CD14-positive monocyte (primary cell): Measurements from ENCODE around the gene MRPL36. TPM values are rescaled to one million over a fixed set of nuclear protein-coding genes. Genes with fewer than 3 reads are reported as not detected.

ENCODE experiments used
- DNase-seq, 3 donors: peaks; one replicate each; pipeline ENCODE4 v3.0.0-alpha.2; 2011 to 2022
- H2AFZ ChIP-seq: 2 replicates; pipeline ENCODE4 v1.6.0; 2012; ENCODE audit warnings: mild to moderate bottlenecking, low read depth, low read length, inconsistent platforms; ENCODE audit not compliant: insufficient read depth, poor library complexity, severe bottlenecking
- H3K27ac ChIP-seq, 2 donors: 1 replicate in 1 of 2; 2 replicates in 1 of 2; pipeline ENCODE4 v1.5.1; 2012 to 2013; ENCODE audit warnings: low read length in 2 of 2, control low read depth in 1 of 2, inconsistent platforms in 1 of 2, low read depth in 1 of 2, mild to moderate bottlenecking in 1 of 2
- H3K27me3 ChIP-seq, 2 donors: one replicate each; pipeline versions ENCODE4 v1.6.0 to v1.6.1; 2011 to 2013; ENCODE audit warnings: low read length in 2 of 2; ENCODE audit not compliant: control insufficient read depth in 2 of 2, insufficient read depth in 2 of 2
- H3K36me3 ChIP-seq, 2 donors: replicated peaks in 1 of 2; 1 replicate in 1 of 2; 2 replicates in 1 of 2; pipeline versions ENCODE4 v1.5.1 to v1.6.1; 2012 to 2013; ENCODE audit warnings: low read length in 2 of 2, control low read depth in 1 of 2, inconsistent platforms in 1 of 2, mild to moderate bottlenecking in 1 of 2; ENCODE audit not compliant: insufficient read depth in 2 of 2, control insufficient read depth in 1 of 2
- H3K4me1 ChIP-seq, 2 donors: 1 replicate in 1 of 2; 2 replicates in 1 of 2; pipeline versions ENCODE4 v1.5.1 to v1.6.1; 2012 to 2013; ENCODE audit warnings: low read length in 2 of 2, control low read depth in 1 of 2, inconsistent platforms in 1 of 2, mild to moderate bottlenecking in 1 of 2, moderate library complexity in 1 of 2; ENCODE audit not compliant: insufficient read depth in 2 of 2, control insufficient read depth in 1 of 2
- H3K4me2 ChIP-seq: replicated peaks from 2 replicates; pipeline ENCODE3; 2012; ENCODE audit warnings: low read length, moderate library complexity, mild to moderate bottlenecking; ENCODE audit not compliant: poor library complexity, severe bottlenecking; ENCODE audit errors: extremely low read depth
- H3K4me3 ChIP-seq, 3 experiments: fragments of 200-600 bp in 1 of 3; sonication (generic) in 1 of 3; replicated peaks in 1 of 3; 1 replicate in 2 of 3; 2 replicates in 1 of 3; pipeline ENCODE4 v1.5.1; 2011 to 2013; ENCODE audit warnings: low read length in 3 of 3, mild to moderate bottlenecking in 3 of 3, control low read depth in 2 of 3, low read depth in 2 of 3, inconsistent platforms in 1 of 3, moderate library complexity in 1 of 3
- H3K79me2 ChIP-seq: 2 replicates; pipeline ENCODE4 v1.6.0; 2012; ENCODE audit warnings: mild to moderate bottlenecking, control low read depth, inconsistent platforms, low read length, moderate library complexity; ENCODE audit not compliant: insufficient read depth
- H3K9ac ChIP-seq: 2 replicates; pipeline ENCODE4 v1.6.0; 2017; ENCODE audit warnings: low read length, mild to moderate bottlenecking; ENCODE audit not compliant: insufficient read depth, poor library complexity, severe bottlenecking
- H3K9me3 ChIP-seq, 2 donors: replicated peaks in 1 of 2; 1 replicate in 1 of 2; 2 replicates in 1 of 2; pipeline versions ENCODE4 v1.5.1 to v1.6.1; 2012 to 2013; ENCODE audit warnings: low read length in 2 of 2, control low read depth in 1 of 2; ENCODE audit not compliant: control insufficient read depth in 1 of 2, insufficient read depth in 1 of 2
- H4K20me1 ChIP-seq: 2 replicates; pipeline ENCODE4 v1.6.0; 2012; ENCODE audit warnings: mild to moderate bottlenecking, low read length, control low read depth, moderate library complexity; ENCODE audit not compliant: insufficient read depth
- H3K27ac Mint-ChIP-seq, 7 donors: one replicate each; pipeline ENCODE4 v1.8.0; 2020; ENCODE audit warnings: mild to moderate bottlenecking in 7 of 7, mixed read lengths in 7 of 7, moderate library complexity in 6 of 7, inconsistent platforms in 2 of 7
- H3K27me3 Mint-ChIP-seq, 3 donors: one replicate each; pipeline ENCODE4 v1.8.0; 2021 to 2022; ENCODE audit warnings: low read depth in 3 of 3, mild to moderate bottlenecking in 3 of 3, mixed read lengths in 3 of 3, moderate library complexity in 3 of 3, inconsistent platforms in 1 of 3
- H3K36me3 Mint-ChIP-seq, 2 donors: one replicate each; pipeline ENCODE4 v1.8.0; 2020; ENCODE audit warnings: mixed read lengths in 2 of 2, inconsistent platforms in 1 of 2, mild to moderate bottlenecking in 1 of 2
- H3K4me1 Mint-ChIP-seq: one replicate; pipeline ENCODE4 v1.8.0; 2020; ENCODE audit warnings: mild to moderate bottlenecking, mixed read lengths
- H3K4me3 Mint-ChIP-seq, 2 donors: one replicate each; pipeline ENCODE4 v1.8.0; 2020; ENCODE audit warnings: mild to moderate bottlenecking in 2 of 2, mixed read lengths in 2 of 2, moderate library complexity in 1 of 2
- H3K9me3 Mint-ChIP-seq, 7 donors: one replicate each; pipeline ENCODE4 v1.8.0; 2020 to 2022; ENCODE audit warnings: mixed read lengths in 7 of 7, mild to moderate bottlenecking in 6 of 7, moderate library complexity in 6 of 7, inconsistent platforms in 2 of 7
- WGBS: methylation state at CpG from one replicate; pipeline ENCODE4 v1.1.5; 2013; ENCODE audit warnings: missing lambda C conversion rate; ENCODE audit not compliant: insufficient coverage; 5-methylcytosine and 5-hydroxymethylcytosine counted together
- intact Hi-C, 2 donors: fragments of 100-400 bp; cut with micrococcal nuclease; formaldehyde crosslinking; loops; one replicate each; pipeline versions ENCODE4 v1.15.0 to v1.15.1; 2023
- polyA plus RNA-seq, 3 donors: library from polyadenylated mRNA; depleted of rRNA in 1 of 3; unstranded in 2 of 3; stranded (reverse) in 1 of 3; fragments of 300-500 nt in 2 of 3; fragments of >200 nt in 1 of 3; fragmentation: Illumina TruSeq in 2 of 3; gene quantifications; 1 replicate in 2 of 3; 2 replicates in 1 of 3; pipeline ENCODE4 v1.2.3, GENCODE V29; 2012 to 2021
- TF ChIP-seq, protein P1 (sequence below): fragments of 200-600 bp; IDR thresholded peaks from one replicate; pipeline ENCODE4 v1.8.0; 2022; ENCODE audit warnings: antibody characterized with exemption, mild to moderate bottlenecking

MRPL36 gene
- polyA plus RNA-seq, 3 donors = 17.9 to 81.7 (median 65.9) TPM

DNA sequence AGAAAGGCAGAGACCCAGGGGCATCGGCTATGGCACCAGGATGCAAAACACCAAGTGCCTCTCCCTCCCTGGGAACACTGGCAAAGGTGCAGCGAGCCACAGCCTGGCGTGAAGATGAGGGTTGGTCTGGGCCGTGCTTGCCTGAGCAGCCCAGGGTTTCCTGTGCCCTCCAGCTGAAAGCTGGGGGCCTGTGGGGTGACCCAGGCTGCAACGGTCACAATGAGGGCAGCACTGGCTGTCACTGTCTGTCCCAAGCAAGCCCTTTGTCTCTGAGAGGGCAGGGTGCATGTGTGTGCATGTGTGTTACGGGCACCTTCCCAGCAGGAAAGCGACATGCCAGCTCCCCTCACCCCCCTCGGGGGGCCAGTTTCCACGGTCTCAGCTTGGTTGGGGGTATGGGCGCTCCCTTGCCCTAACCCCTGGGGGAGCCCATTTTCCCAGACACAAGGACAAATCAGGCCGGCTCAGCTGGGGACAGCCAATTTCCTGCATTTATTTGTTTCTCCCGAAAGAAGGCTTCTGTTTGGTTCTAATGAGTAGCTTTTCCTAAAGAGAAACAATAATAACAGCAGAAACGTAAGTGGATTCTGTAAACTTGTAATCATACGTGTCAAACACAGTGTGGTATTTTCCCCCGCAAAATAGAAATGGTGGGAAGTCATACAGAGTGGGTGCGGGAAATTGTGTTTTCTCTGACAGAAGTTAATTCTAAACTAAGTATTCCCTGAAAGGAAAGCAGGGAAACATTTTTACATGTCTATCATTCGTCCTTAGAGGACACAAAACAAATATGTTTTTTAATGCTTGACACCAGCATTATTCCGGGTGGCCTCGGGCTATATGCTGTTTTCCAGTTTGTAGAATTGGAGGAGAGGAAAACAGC, 21.3 kb downstream of the MRPL36 start:
- H3K4me3 Mint-ChIP-seq = no peak overlapping the region
- H3K9ac ChIP-seq = no peak overlapping the region
- H3K36me3 Mint-ChIP-seq = no peaks in the 10 kb centered on the region
- peaks cover 5 to 14% (median 8%) of the 10 kb centered on the region in 3 donors for H3K27me3 Mint-ChIP-seq
- no peak overlapping the region for H3K27ac ChIP-seq
- no peak for DNase-seq
- no peak overlapping the region for H2AFZ ChIP-seq
- no peaks in the 10 kb centered on the region for H4K20me1 ChIP-seq
- H3K27ac Mint-ChIP-seq = no peak overlapping the region
- intact Hi-C loops = no loop called here
- 84% methylated on average over 4 of the region's 19 CpGs for WGBS
- no peaks in the 10 kb centered on the region for H3K79me2 ChIP-seq
- no peak overlapping the region for H3K4me2 ChIP-seq
- no peaks in the 10 kb centered on the region for H3K4me1 Mint-ChIP-seq
- no peak overlapping the region for H3K4me3 ChIP-seq
- H3K27me3 ChIP-seq = peaks cover 0 to 3% of the 10 kb centered on the region in 2 donors
- no peaks in the 10 kb centered on the region for H3K36me3 ChIP-seq
- no peaks in the 10 kb centered on the region for H3K9me3 ChIP-seq
- TF ChIP-seq, protein P1, sequence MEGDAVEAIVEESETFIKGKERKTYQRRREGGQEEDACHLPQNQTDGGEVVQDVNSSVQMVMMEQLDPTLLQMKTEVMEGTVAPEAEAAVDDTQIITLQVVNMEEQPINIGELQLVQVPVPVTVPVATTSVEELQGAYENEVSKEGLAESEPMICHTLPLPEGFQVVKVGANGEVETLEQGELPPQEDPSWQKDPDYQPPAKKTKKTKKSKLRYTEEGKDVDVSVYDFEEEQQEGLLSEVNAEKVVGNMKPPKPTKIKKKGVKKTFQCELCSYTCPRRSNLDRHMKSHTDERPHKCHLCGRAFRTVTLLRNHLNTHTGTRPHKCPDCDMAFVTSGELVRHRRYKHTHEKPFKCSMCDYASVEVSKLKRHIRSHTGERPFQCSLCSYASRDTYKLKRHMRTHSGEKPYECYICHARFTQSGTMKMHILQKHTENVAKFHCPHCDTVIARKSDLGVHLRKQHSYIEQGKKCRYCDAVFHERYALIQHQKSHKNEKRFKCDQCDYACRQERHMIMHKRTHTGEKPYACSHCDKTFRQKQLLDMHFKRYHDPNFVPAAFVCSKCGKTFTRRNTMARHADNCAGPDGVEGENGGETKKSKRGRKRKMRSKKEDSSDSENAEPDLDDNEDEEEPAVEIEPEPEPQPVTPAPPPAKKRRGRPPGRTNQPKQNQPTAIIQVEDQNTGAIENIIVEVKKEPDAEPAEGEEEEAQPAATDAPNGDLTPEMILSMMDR = no peak
- no peaks in the 10 kb centered on the region for H3K4me1 ChIP-seq
- H3K9me3 Mint-ChIP-seq = peaks cover 0 to 3% (median 0%) of the 10 kb centered on the region in 7 donors

DNA sequence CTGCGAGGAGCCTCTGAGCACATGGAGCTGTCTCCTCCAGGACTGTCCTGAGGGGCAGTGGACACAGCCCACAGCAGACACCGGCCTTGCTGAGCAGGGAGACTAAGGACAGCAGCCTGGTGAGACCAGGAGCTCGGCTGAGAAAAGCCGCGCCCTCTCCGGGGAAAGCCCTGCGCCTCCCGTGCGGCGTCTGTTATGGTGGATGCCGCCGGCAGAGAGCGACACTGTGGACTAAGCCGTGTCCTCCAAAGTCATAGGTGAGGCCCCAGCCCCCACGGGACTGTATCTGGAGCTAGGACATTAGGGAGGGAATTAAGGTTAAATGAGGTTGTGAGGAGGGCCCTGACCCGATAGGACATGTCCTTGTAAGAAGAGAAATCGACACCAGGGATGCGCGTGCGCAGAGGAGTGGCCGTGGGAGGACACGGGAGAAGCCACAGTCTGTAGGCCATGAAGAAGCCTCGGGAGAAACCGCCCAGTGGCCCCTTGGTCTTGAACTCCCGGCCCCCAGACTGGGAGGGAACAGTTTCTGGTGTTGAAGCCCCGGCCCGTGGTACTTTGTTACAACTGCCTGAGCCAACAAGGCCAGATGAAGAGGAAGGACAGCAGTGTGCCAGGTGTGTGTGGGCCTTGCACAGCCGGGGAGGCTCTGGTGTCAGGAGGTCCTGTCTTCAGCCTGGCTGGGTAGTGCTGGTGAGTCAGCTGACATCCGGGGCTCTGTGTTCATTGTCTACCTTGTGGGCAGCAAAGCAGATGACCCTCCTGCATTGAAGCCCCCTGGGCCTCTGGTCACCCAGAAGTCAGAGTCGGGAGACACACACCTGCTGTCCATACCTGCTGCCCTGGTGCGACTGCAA, 22.1 kb downstream of the MRPL36 start:
- no peak overlapping the region for H3K27ac ChIP-seq
- H2AFZ ChIP-seq = no peak overlapping the region
- H3K4me3 ChIP-seq = no peak overlapping the region
- no peak overlapping the region for H3K27ac Mint-ChIP-seq
- no peak overlapping the region for H3K9ac ChIP-seq
- H3K9me3 Mint-ChIP-seq = peaks cover 0 to 3% (median 0%) of the 10 kb centered on the region in 7 donors
- H3K36me3 ChIP-seq = no peaks in the 10 kb centered on the region
- 90% methylated on average over 31 of the region's 31 CpGs for WGBS
- no peak for DNase-seq
- intact Hi-C loops = no loop called here
- no peaks in the 10 kb centered on the region for H4K20me1 ChIP-seq
- TF ChIP-seq, protein P1 = no peak
- peaks cover 11 to 14% (median 12%) of the 10 kb centered on the region in 3 donors for H3K27me3 Mint-ChIP-seq
- no peak overlapping the region for H3K4me2 ChIP-seq
- H3K4me1 ChIP-seq = no peaks in the 10 kb centered on the region
- H3K4me3 Mint-ChIP-seq = no peak overlapping the region
- H3K79me2 ChIP-seq = no peaks in the 10 kb centered on the region
- H3K4me1 Mint-ChIP-seq = no peaks in the 10 kb centered on the region
- no peaks in the 10 kb centered on the region for H3K9me3 ChIP-seq
- H3K27me3 ChIP-seq = no peaks in the 10 kb centered on the region
- H3K36me3 Mint-ChIP-seq = no peaks in the 10 kb centered on the region
